Immature natural killer cell (primary cell): Measurements from ENCODE around the gene UBE2E1. TPM values are rescaled to one million over a fixed set of nuclear protein-coding genes. Genes with fewer than 3 reads are reported as not detected.
A peak's percentile ranks its signal among the peaks of the same experiment; 100 is the strongest.
"Not testable (repeated sequence)": the region's sequence is repeated elsewhere in the genome, so short reads cannot be mapped to it uniquely, and the experiment has no call there.

ENCODE experiments used
- DNase-seq, 3 donors: peaks; one replicate each; pipeline ENCODE4 v3.0.0; 2022; ENCODE audit warnings: mixed read lengths in 1 of 3
- H3K27ac Mint-ChIP-seq, 6 donors: one replicate each; pipeline ENCODE4 v1.8.0; 2020; ENCODE audit warnings: mixed read lengths in 6 of 6, mild to moderate bottlenecking in 5 of 6, inconsistent platforms in 4 of 6, moderate library complexity in 3 of 6
- H3K27me3 Mint-ChIP-seq, 3 donors: one replicate each; pipeline ENCODE4 v1.8.0; 2020 to 2021; ENCODE audit warnings: low read depth in 3 of 3, mild to moderate bottlenecking in 3 of 3, mixed read lengths in 3 of 3, moderate library complexity in 3 of 3, inconsistent platforms in 1 of 3
- H3K36me3 Mint-ChIP-seq, 3 donors: one replicate each; pipeline ENCODE4 v1.8.0; 2020; ENCODE audit warnings: mixed read lengths in 3 of 3, inconsistent platforms in 2 of 3, mild to moderate bottlenecking in 2 of 3
- H3K4me1 Mint-ChIP-seq, 2 donors: one replicate each; pipeline ENCODE4 v1.8.0; 2020; ENCODE audit warnings: inconsistent platforms in 2 of 2, mild to moderate bottlenecking in 2 of 2, mixed read lengths in 2 of 2, moderate library complexity in 1 of 2
- H3K4me3 Mint-ChIP-seq, 5 donors: one replicate each; pipeline ENCODE4 v1.8.0; 2020; ENCODE audit warnings: mild to moderate bottlenecking in 5 of 5, mixed read lengths in 5 of 5, inconsistent platforms in 3 of 5, moderate library complexity in 3 of 5
- H3K9me3 Mint-ChIP-seq, 6 donors: one replicate each; pipeline ENCODE4 v1.8.0; 2020; ENCODE audit warnings: mild to moderate bottlenecking in 6 of 6, mixed read lengths in 6 of 6, inconsistent platforms in 4 of 6, moderate library complexity in 3 of 6
- polyA plus RNA-seq, 3 donors: library from polyadenylated mRNA; unstranded; fragments of 300-500 nt; fragmentation: Illumina TruSeq; gene quantifications; one replicate each; pipeline ENCODE4 v1.2.3, GENCODE V29; 2021

UBE2E1 gene
- polyA plus RNA-seq, 3 donors from 2014 or later, result 18.0 to 43.9 (median 19.2) TPM

DNA sequence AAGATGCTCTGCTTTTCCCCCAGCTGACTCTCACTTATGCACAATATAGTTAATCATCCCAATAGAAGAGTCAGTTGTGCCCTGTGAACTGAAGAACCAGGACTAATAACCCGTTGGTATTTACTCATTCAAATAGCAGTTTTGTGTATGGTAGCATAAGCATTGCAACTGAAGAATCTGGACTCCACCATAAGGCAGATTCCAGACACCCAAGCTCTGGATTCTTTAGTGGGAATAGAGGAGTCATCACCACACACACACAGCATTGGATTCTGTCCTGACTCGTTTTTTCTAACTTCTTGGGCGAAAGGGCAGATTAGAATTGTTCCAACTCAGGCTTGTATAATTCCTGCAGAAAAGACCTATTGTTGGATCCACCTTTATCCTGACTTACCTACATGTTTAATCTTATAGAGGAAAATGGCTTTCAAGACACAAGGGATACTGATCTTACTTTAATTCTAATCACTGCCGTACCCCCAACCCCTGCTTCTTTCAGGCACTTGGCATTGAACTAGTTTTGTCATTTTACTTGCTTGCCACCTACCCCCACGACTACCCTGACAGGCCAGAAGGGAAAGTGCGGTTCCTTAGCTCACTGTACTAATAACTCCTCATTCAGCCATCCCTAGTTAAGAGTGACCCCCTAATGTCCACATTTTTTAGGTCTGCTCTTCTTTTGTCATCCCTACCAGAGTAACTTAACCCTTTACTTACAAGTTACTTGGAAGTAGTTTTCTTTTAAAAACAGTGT is 68.8 kb downstream of the UBE2E1 start:
- H3K27ac Mint-ChIP-seq, result no peak overlapping the region
- H3K9me3 Mint-ChIP-seq, result no peaks in the 10 kb centered on the region

GRCh38 chr3:23875113-23875725 is 69.5 kb downstream of the UBE2E1 start:
- Mint-ChIP-seq H3K4me1 (peaks cover 11 to 23% of the 10 kb centered on the region in 2 donors), H3K27ac (no peak overlapping the region), H3K9me3 (no peaks in the 10 kb centered on the region), H3K36me3 (no peaks in the 10 kb centered on the region), H3K27me3 (no peaks in the 10 kb centered on the region), H3K4me3 (no peak overlapping the region)
- DNase-seq, result no peak

More for the DNA sequence above, 68.8 kb downstream of the UBE2E1 start:
- H3K27me3 Mint-ChIP-seq, result no peaks in the 10 kb centered on the region
- H3K4me3 Mint-ChIP-seq, result no peak overlapping the region
- no peaks in the 10 kb centered on the region for H3K36me3 Mint-ChIP-seq
- H3K4me1 Mint-ChIP-seq, result peaks cover 16 to 27% of the 10 kb centered on the region in 2 donors
- no peak for DNase-seq

- no peaks in the 10 kb centered on the region for H3K27me3 Mint-ChIP-seq
- H3K4me1 Mint-ChIP-seq, result peaks cover 27 to 39% of the 10 kb centered on the region in 2 donors
- no peak overlapping the region for H3K27ac Mint-ChIP-seq
- DNase-seq, result no peak
- H3K36me3 Mint-ChIP-seq, result no peaks in the 10 kb centered on the region
- H3K9me3 Mint-ChIP-seq, result no peaks in the 10 kb centered on the region
- no peak overlapping the region for H3K4me3 Mint-ChIP-seq
Observed at GRCh38 chr3:23876923-23877322, 71.2 kb downstream of the UBE2E1 start.

DNA sequence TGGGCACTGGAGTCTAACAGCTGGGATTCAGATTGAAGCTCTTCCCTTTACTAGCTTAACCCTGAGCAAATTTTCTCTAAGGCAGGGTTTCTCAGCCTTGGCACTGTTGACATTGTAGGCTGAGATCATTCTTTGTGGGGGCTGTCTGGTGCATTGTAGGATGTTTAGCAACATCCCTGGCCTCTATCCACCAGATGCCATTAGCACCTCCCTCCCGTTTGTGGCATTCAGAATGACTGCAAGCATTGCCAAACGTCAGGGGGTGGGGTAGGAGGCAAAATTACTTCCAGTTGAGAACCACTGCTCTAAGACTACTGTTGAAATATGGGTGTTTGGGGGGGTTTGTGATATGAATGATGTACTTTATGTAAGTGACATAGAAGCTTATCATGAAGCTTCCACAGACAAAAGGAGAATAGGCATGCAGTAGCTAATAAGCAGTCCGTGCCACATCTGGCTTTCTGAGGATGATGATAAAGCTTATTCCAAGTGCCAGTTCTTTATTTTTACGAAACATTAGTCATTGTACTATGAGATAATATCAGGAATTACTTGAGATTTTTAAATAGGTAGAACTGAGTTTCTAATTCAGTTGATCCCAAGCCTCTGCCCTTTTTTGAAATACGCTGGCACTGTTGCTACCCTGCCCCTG is 71.7 kb downstream of the UBE2E1 start:
- H3K27me3 Mint-ChIP-seq, result no peaks in the 10 kb centered on the region
- no peak overlapping the region for H3K4me3 Mint-ChIP-seq
- no peaks in the 10 kb centered on the region for H3K9me3 Mint-ChIP-seq
- peaks cover 29 to 43% of the 10 kb centered on the region in 2 donors for H3K4me1 Mint-ChIP-seq
- H3K27ac Mint-ChIP-seq, result peak overlapping the region in 2 of 6 donors; percentile 3 to 42
- H3K36me3 Mint-ChIP-seq, result no peaks in the 10 kb centered on the region
- no peak for DNase-seq

DNA sequence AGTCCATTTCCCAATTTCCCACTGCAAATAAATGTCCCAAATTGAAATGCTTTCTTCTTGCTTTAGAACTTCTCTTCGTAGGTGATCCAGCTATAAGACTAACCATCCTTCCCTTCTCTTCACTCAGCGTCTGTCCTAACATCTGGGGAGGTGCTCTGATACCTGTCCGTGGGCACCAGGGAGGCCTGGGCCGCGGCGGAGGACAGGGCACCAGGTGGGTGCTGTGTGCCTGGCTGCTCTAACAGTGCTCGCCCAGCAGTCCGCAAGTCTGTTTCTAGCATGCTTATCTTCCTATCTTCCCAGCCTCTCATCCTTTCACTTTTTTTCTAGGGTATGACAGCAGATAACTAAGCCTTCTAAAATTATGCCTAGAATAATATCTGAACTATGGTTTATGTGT is 73.7 kb downstream of the UBE2E1 start:
- Mint-ChIP-seq H3K27me3 (no peaks in the 10 kb centered on the region), H3K9me3 (no peaks in the 10 kb centered on the region), H3K27ac (no peak overlapping the region), H3K4me3 (no peak overlapping the region), H3K36me3 (no peaks in the 10 kb centered on the region), H3K4me1 (peaks cover 34 to 36% of the 10 kb centered on the region in 2 donors)
- no peak for DNase-seq

GRCh38 chr3:23880703-23881339 is 75.1 kb downstream of the UBE2E1 start:
- H3K36me3 Mint-ChIP-seq, result no peaks in the 10 kb centered on the region
- H3K27ac Mint-ChIP-seq, result peak overlapping the region in 4 of 6 donors; percentile 52 to 88 (median 72)
- H3K4me3 Mint-ChIP-seq, result peak overlapping the region; percentile 12 to 84 (median 77)
- H3K27me3 Mint-ChIP-seq, result no peaks in the 10 kb centered on the region
- H3K9me3 Mint-ChIP-seq, result no peaks in the 10 kb centered on the region
- no peak for DNase-seq
- H3K4me1 Mint-ChIP-seq, result peaks cover 32 to 36% of the 10 kb centered on the region in 2 donors

DNA sequence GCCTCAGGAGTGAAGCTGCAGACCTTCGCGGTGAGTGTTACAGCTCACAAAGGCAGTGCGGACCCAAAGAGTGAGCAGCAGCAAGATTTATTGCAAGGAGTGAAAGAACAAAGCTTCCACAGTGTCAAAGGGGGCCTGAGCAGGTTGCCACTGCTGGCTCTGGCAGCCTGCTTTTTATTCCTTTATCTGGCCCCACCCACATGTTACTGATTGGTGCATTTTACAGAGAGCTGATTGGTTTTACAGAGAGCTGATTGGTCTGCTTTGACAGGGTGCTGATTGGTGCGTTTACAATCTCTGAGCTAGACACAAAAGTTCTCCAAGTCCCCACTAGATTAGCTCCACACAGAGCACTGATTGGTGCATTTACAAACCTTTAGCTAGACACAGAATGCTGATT is 76.2 kb downstream of the UBE2E1 start:
- DNase-seq, result not testable (repeated sequence)
- H3K27ac Mint-ChIP-seq, result peak overlapping the region; percentile 19 to 88 (median 68)
- H3K4me3 Mint-ChIP-seq, result peak overlapping the region; percentile 75 to 84 (median 77)

GRCh38 chr3:23882487-23882918 is 76.7 kb downstream of the UBE2E1 start:
- no peak overlapping the region for H3K27ac Mint-ChIP-seq
- no peak overlapping the region for H3K4me3 Mint-ChIP-seq
- no peaks in the 10 kb centered on the region for H3K36me3 Mint-ChIP-seq
- no peak for DNase-seq
- no peaks in the 10 kb centered on the region for H3K9me3 Mint-ChIP-seq
- H3K4me1 Mint-ChIP-seq, result peaks cover 22 to 28% of the 10 kb centered on the region in 2 donors
- H3K27me3 Mint-ChIP-seq, result peaks cover 0 to 2% (median 0%) of the 10 kb centered on the region in 3 donors

More for the DNA sequence above, 76.2 kb downstream of the UBE2E1 start:
- H3K9me3 Mint-ChIP-seq, H3K36me3 Mint-ChIP-seq, H3K27me3 Mint-ChIP-seq: not testable (repeated sequence)
- H3K4me1 Mint-ChIP-seq, result peaks cover 25 to 31% of the 10 kb centered on the region in 2 donors

DNA sequence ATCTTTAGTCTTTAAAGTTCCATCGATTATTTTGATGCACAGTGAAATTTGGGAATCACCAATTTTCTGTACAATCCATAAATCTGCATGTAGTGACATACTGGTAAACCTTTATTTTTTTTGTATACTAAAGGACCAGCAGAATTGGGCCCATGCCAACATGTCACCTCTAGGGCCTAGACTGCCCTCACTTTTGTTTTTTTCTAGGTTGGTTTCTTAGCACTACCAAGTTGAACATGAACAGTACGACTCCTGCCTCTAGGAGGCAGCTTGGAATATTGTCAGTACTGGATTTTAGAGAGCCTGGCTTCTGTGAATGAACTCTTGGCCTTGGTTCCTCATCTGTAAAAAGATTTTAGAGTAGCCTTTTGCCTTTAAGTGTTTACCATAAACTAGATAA is 78.7 kb downstream of the UBE2E1 start:
- peaks cover 22 to 25% of the 10 kb centered on the region in 2 donors for H3K4me1 Mint-ChIP-seq
- H3K27me3 Mint-ChIP-seq, result peaks cover 0 to 2% (median 0%) of the 10 kb centered on the region in 3 donors
- no peaks in the 10 kb centered on the region for H3K36me3 Mint-ChIP-seq
- DNase-seq, result no peak
- no peak overlapping the region for H3K27ac Mint-ChIP-seq
- H3K4me3 Mint-ChIP-seq, result no peak overlapping the region
- H3K9me3 Mint-ChIP-seq, result no peaks in the 10 kb centered on the region

GRCh38 chr3:23885210-23885609 is 79.5 kb downstream of the UBE2E1 start:
- no peak overlapping the region for H3K27ac Mint-ChIP-seq
- DNase-seq, result no peak
- peaks cover 22 to 25% of the 10 kb centered on the region in 2 donors for H3K4me1 Mint-ChIP-seq
- no peak overlapping the region for H3K4me3 Mint-ChIP-seq
- H3K27me3 Mint-ChIP-seq, result peaks cover 0 to 2% (median 0%) of the 10 kb centered on the region in 3 donors
- no peaks in the 10 kb centered on the region for H3K9me3 Mint-ChIP-seq
- peaks cover 0 to 3% (median under 1%) of the 10 kb centered on the region in 3 donors for H3K36me3 Mint-ChIP-seq

DNA sequence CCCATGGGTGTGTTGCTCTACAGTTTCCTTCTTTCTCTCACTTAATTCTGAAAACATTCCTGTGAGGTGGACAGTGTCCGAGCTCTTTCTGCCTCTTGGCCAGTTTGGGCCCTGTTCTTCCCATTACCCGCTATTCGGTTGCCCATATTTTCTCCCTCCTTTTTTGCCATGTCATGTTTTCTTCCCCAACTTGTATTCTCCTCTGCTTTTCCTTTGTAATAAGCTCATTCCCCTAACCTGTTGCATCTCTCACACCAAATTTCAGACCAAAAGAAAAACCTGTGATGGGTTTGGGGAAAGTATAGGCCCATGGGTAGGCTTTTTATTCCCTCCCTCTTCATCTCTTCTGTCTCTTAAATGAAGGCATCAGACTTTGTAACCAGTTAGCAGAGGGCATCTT is 80.6 kb downstream of the UBE2E1 start:
- peaks cover 0 to 2% (median 0%) of the 10 kb centered on the region in 3 donors for H3K27me3 Mint-ChIP-seq
- no peak for DNase-seq
- peaks cover 11 to 15% of the 10 kb centered on the region in 2 donors for H3K4me1 Mint-ChIP-seq
- H3K9me3 Mint-ChIP-seq, result no peaks in the 10 kb centered on the region
- peak overlapping the region in 1 of 6 donors; percentile 0 for H3K27ac Mint-ChIP-seq
- no peak overlapping the region for H3K4me3 Mint-ChIP-seq
- H3K36me3 Mint-ChIP-seq, result peaks cover 0 to 6% (median 4%) of the 10 kb centered on the region in 3 donors

GRCh38 chr3:23888617-23889228 is 83.0 kb downstream of the UBE2E1 start:
- H3K9me3 Mint-ChIP-seq, result no peaks in the 10 kb centered on the region
- peaks cover 0 to 2% (median 0%) of the 10 kb centered on the region in 3 donors for H3K27me3 Mint-ChIP-seq
- peak overlapping the region in 2 of 6 donors; percentile 7 to 41 for H3K27ac Mint-ChIP-seq
- no peak overlapping the region for H3K4me3 Mint-ChIP-seq
- peak; percentile 21 to 27 (median 22) for DNase-seq
- H3K36me3 Mint-ChIP-seq, result peaks cover 0 to 6% (median 4%) of the 10 kb centered on the region in 3 donors
- H3K4me1 Mint-ChIP-seq, result peaks cover 0 to 2% of the 10 kb centered on the region in 2 donors

GRCh38 chr3:23889386-23889785 is 83.6 kb downstream of the UBE2E1 start:
- H3K9me3 Mint-ChIP-seq, result no peaks in the 10 kb centered on the region

More at GRCh38 chr3:23889386-23889785, 83.6 kb downstream of the UBE2E1 start:
- Mint-ChIP-seq H3K27me3 (peaks cover 0 to 3% (median 0%) of the 10 kb centered on the region in 3 donors), H3K36me3 (peaks cover 4 to 7% (median 4%) of the 10 kb centered on the region in 3 donors), H3K4me1 (peaks cover 0 to 2% of the 10 kb centered on the region in 2 donors), H3K27ac (no peak overlapping the region), H3K4me3 (no peak overlapping the region)
- no peak for DNase-seq
